Dedifferentiated amniotic fluid mesenchymal stem cell (primary cell): ENCODE data around the gene ETNK1.

Source experiments
- DNase-seq: peaks from one replicate; pipeline ENCODE4 v3.0.0-alpha.2; 2016; ENCODE audit errors: extremely low spot score

The ETNK1 gene

GRCh38 chr12:22634883-22635282, 9.9 kb downstream of the ETNK1 start:
- DNase-seq = no peak

- no peak for DNase-seq
Measured at GRCh38 chr12:22635812-22636211, 10.8 kb downstream of the ETNK1 start.

GRCh38 chr12:22640851-22641250, 15.9 kb downstream of the ETNK1 start:
- no peak for DNase-seq

- no peak for DNase-seq
Measured at GRCh38 chr12:22641353-22642053, 16.5 kb downstream of the ETNK1 start.

- no peak for DNase-seq
Measured at GRCh38 chr12:22648668-22649067, 23.7 kb downstream of the ETNK1 start.

GRCh38 chr12:22653075-22653474, 28.1 kb downstream of the ETNK1 start:
- peak; percentile 33 for DNase-seq

- DNase-seq = no peak
Measured at GRCh38 chr12:22653791-22654190, 28.8 kb downstream of the ETNK1 start.

GRCh38 chr12:22656376-22656775, 31.4 kb downstream of the ETNK1 start:
- no peak for DNase-seq

- no peak for DNase-seq
Measured at GRCh38 chr12:22656831-22657230, 31.9 kb downstream of the ETNK1 start.

GRCh38 chr12:22657538-22657937, 32.6 kb downstream of the ETNK1 start:
- no peak for DNase-seq

GRCh38 chr12:22658214-22658613, 33.2 kb downstream of the ETNK1 start:
- DNase-seq = no peak

GRCh38 chr12:22662356-22662755, 37.4 kb downstream of the ETNK1 start:
- DNase-seq = no peak

GRCh38 chr12:22665476-22665875, 40.5 kb downstream of the ETNK1 start:
- DNase-seq = no peak

GRCh38 chr12:22667122-22667521, 42.2 kb downstream of the ETNK1 start:
- no peak for DNase-seq

GRCh38 chr12:22668441-22668840, 43.5 kb downstream of the ETNK1 start:
- no peak for DNase-seq

GRCh38 chr12:22670762-22671161, 45.8 kb downstream of the ETNK1 start:
- DNase-seq = no peak

- DNase-seq = peak; percentile 71
Measured at GRCh38 chr12:22672951-22673350, 48.0 kb downstream of the ETNK1 start.

- no peak for DNase-seq
Measured at GRCh38 chr12:22677781-22678574, 53.0 kb downstream of the ETNK1 start.

- no peak for DNase-seq
Measured at GRCh38 chr12:22682663-22683062, 57.7 kb downstream of the ETNK1 start.

- DNase-seq = no peak
Measured at GRCh38 chr12:22683131-22683530, 58.2 kb downstream of the ETNK1 start.

GRCh38 chr12:22684140-22685118, 59.5 kb downstream of the ETNK1 start:
- DNase-seq = peak; percentile 57

- DNase-seq = no peak
Measured at GRCh38 chr12:22686193-22686592, 61.2 kb downstream of the ETNK1 start.
